MM.1S (cell line): Measurements from ENCODE around the gene ATG5.

Source experiments
- DNase-seq: peaks from one replicate; pipeline ENCODE4 v3.0.0-alpha.2; 2015
- H2AFZ ChIP-seq: fragments of 300-600 bp; sonication (generic); 2 replicates; pipeline ENCODE4 v1.6.0; 2016; ENCODE audit warnings: antibody characterized with exemption, low read length
- H3F3A ChIP-seq: fragments of 300-600 bp; sonication (generic); 2 replicates; pipeline ENCODE4 v1.6.1; 2016; ENCODE audit warnings: mild to moderate bottlenecking, antibody characterized with exemption, low read length, moderate library complexity, mixed read lengths; ENCODE audit not compliant: insufficient read depth
- H3K27ac ChIP-seq: fragments of 300-600 bp; sonication (generic); 2 replicates; pipeline ENCODE4 v1.5.1; 2016; ENCODE audit warnings: mild to moderate bottlenecking, low read length
- H3K27me3 ChIP-seq: fragments of 300-600 bp; sonication (generic); replicated peaks from 2 replicates; pipeline ENCODE4 v1.6.0; 2016; ENCODE audit warnings: low read length; ENCODE audit not compliant: insufficient read depth
- H3K36me3 ChIP-seq: fragments of 300-600 bp; sonication (generic); replicated peaks from 2 replicates; pipeline ENCODE4 v1.6.1; 2016; ENCODE audit warnings: mild to moderate bottlenecking, low read length, mixed read lengths; ENCODE audit not compliant: insufficient read depth
- H3K4me1 ChIP-seq: fragments of 300-600 bp; sonication (generic); 2 replicates; pipeline ENCODE4 v1.6.1; 2016; ENCODE audit warnings: low read length, mixed read lengths
- H3K4me2 ChIP-seq: fragments of 300-600 bp; sonication (generic); 2 replicates; pipeline ENCODE4 v1.6.0; 2016; ENCODE audit warnings: low read depth, low read length
- H3K4me3 ChIP-seq: fragments of 300-600 bp; sonication (generic); 2 replicates; pipeline ENCODE4 v1.5.1; 2016; ENCODE audit warnings: low read length, mixed read lengths
- H3K79me2 ChIP-seq: fragments of 300-600 bp; sonication (generic); 2 replicates; pipeline ENCODE4 v1.6.1; 2016; ENCODE audit warnings: mixed run types, low read length, mixed read lengths
- H3K9ac ChIP-seq: fragments of 300-600 bp; sonication (generic); 2 replicates; pipeline ENCODE4 v1.6.1; 2016; ENCODE audit warnings: low read length, mixed read lengths
- H3K9me2 ChIP-seq: fragments of 300-600 bp; sonication (generic); replicated peaks from 2 replicates; pipeline ENCODE4 v1.6.1; 2016; ENCODE audit warnings: mild to moderate bottlenecking, low read length, mixed read lengths; ENCODE audit not compliant: insufficient read depth
- H3K9me3 ChIP-seq: fragments of 300-600 bp; sonication (generic); replicated peaks from 2 replicates; pipeline ENCODE4 v1.6.1; 2016; ENCODE audit warnings: mild to moderate bottlenecking, low read length, mixed read lengths; ENCODE audit not compliant: insufficient read depth
- H4K20me1 ChIP-seq: fragments of 300-600 bp; sonication (generic); 2 replicates; pipeline ENCODE4 v1.6.1; 2016; ENCODE audit warnings: mild to moderate bottlenecking, low read length, moderate library complexity, mixed read lengths; ENCODE audit not compliant: insufficient read depth
- CTCF ChIP-seq: fragments of 300-600 bp; sonication (generic); IDR thresholded peaks from 2 replicates; pipeline ENCODE4 v1.5.1; 2016; ENCODE audit warnings: antibody characterized with exemption, low read length, mixed read lengths
- EZH2 ChIP-seq: fragments of 300-600 bp; sonication (generic); optimal IDR thresholded peaks from 2 replicates; pipeline ENCODE3; 2017; ENCODE audit warnings: low read depth, mild to moderate bottlenecking, antibody characterized with exemption, low read length, mixed read lengths
- EZH2phosphoT487 ChIP-seq: fragments of 300-600 bp; sonication (generic); IDR thresholded peaks from 2 replicates; pipeline ENCODE4 v1.6.1; 2018; ENCODE audit warnings: antibody characterized with exemption, low read length

ATG5 gene

GRCh38 chr6:106216527-106216926, 109.0 kb downstream of the ATG5 start:
- no peaks in the 10 kb centered on the region for H3K9me3 ChIP-seq
- DNase-seq: no peak
- no peak overlapping the region for H2AFZ ChIP-seq
- TF ChIP-seq CTCF (no peak), EZH2phosphoT487 (no peak), EZH2 (no peak)
- H3K4me2 ChIP-seq: no peak overlapping the region
- no peak overlapping the region for H3K9ac ChIP-seq
- H4K20me1 ChIP-seq: no peaks in the 10 kb centered on the region
- H3K36me3 ChIP-seq: no peaks in the 10 kb centered on the region
- peaks cover 6% of the 10 kb centered on the region for H3K4me1 ChIP-seq
- no peak overlapping the region for H3K27ac ChIP-seq
- H3K9me2 ChIP-seq: no peaks in the 10 kb centered on the region
- peaks cover 79% of the 10 kb centered on the region for H3K79me2 ChIP-seq
- no peaks in the 10 kb centered on the region for H3K27me3 ChIP-seq
- H3K4me3 ChIP-seq: no peak overlapping the region
- H3F3A ChIP-seq: no peaks in the 10 kb centered on the region

- TF ChIP-seq EZH2phosphoT487: no peak
- no peak for TF ChIP-seq CTCF
- no peak for TF ChIP-seq EZH2
- Histone ChIP-seq H2AFZ (no peak overlapping the region), H3K4me2 (no peak overlapping the region), H3K36me3 (no peaks in the 10 kb centered on the region), H3K4me3 (no peak overlapping the region), H3K27ac (no peak overlapping the region), H4K20me1 (no peaks in the 10 kb centered on the region), H3K9me3 (no peaks in the 10 kb centered on the region), H3K79me2 (peaks cover 69% of the 10 kb centered on the region), H3F3A (no peaks in the 10 kb centered on the region), H3K9ac (no peak overlapping the region), H3K4me1 (peaks cover 1% of the 10 kb centered on the region), H3K9me2 (no peaks in the 10 kb centered on the region), H3K27me3 (no peaks in the 10 kb centered on the region)
- DNase-seq: no peak
Measured at GRCh38 chr6:106215608-106216007, 110.0 kb downstream of the ATG5 start.

DNA sequence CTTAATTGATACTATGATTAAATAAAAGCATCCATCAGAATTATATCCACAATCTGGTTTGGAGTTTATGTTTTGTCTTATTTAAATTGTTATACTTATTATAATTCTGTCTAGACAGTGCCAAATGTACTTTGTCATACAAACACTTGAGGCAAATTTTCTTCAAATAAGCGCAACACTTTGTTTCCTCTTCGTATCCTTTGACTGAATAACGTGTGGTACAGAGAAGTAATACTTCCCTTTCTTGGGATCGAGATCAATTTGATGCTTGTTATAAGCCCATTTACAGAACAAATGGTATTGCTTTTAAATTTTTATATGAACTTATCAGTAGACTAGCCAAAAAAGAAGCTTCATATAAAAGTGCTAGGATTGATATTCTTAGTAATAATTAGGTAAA, 111.0 kb downstream of the ATG5 start:
- H3K9ac ChIP-seq: no peak overlapping the region
- no peaks in the 10 kb centered on the region for H3K27me3 ChIP-seq
- H3K79me2 ChIP-seq: peaks cover 64% of the 10 kb centered on the region
- H4K20me1 ChIP-seq: no peaks in the 10 kb centered on the region
- H3K4me2 ChIP-seq: no peak overlapping the region
- H2AFZ ChIP-seq: no peak overlapping the region
- H3K27ac ChIP-seq: no peak overlapping the region
- no peak for TF ChIP-seq EZH2
- no peak for TF ChIP-seq EZH2phosphoT487
- H3K4me1 ChIP-seq: no peaks in the 10 kb centered on the region
- DNase-seq: no peak
- H3F3A ChIP-seq: no peaks in the 10 kb centered on the region
- no peaks in the 10 kb centered on the region for H3K9me2 ChIP-seq
- no peaks in the 10 kb centered on the region for H3K9me3 ChIP-seq
- H3K36me3 ChIP-seq: no peaks in the 10 kb centered on the region
- H3K4me3 ChIP-seq: no peak overlapping the region

DNA sequence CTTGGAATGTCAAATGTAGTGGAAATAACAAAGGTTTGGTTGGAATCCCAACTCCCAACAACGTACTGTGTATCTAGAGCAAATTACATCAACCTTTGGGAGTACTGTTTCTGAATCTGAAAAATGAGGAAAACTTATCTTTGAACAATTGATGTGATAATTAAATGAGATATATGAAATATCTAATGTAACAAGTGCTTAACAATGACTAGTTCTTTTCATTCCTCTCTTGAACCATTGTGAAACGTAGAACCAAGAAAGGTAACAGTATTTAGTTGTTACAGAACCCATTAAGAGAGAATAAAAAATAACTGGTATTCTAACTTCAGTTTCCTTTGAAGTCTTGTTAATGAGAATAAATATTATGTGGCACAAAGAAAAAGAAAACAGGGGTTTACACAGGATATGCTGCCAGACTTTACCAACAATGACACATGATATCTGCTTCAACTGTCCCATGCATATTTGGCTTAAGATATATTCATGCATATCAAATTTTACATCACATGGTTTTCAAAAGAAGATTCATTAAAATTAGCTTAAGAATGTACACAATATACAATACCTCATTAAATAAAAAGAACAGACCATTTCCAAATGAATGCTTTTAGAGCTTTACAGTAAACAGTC, 111.8 kb downstream of the ATG5 start:
- Histone ChIP-seq H3K9me3 (no peaks in the 10 kb centered on the region), H3F3A (no peaks in the 10 kb centered on the region), H2AFZ (no peak overlapping the region), H3K27me3 (no peaks in the 10 kb centered on the region), H3K36me3 (no peaks in the 10 kb centered on the region), H3K9ac (no peak overlapping the region), H4K20me1 (no peaks in the 10 kb centered on the region), H3K4me3 (no peak overlapping the region), H3K4me2 (no peak overlapping the region), H3K4me1 (no peaks in the 10 kb centered on the region), H3K9me2 (no peaks in the 10 kb centered on the region), H3K27ac (no peak overlapping the region), H3K79me2 (peaks cover 64% of the 10 kb centered on the region)
- no peak for DNase-seq
- no peak for TF ChIP-seq EZH2phosphoT487
- TF ChIP-seq EZH2: no peak
- no peak for TF ChIP-seq CTCF
